H9 (cell line): ENCODE measurements around the gene PJA1. TPM values are rescaled to one million over a fixed set of nuclear protein-coding genes. Genes with fewer than 3 reads are reported as not detected.

ENCODE experiments used
- DNase-seq: peaks from one replicate; pipeline ENCODE4 v3.0.0-alpha.2; 2017
- H2AFZ ChIP-seq: one replicate; pipeline ENCODE4 v1.6.1; 2013; ENCODE audit warnings: mild to moderate bottlenecking, low read length, control low read depth, moderate library complexity
- H2AK5ac ChIP-seq: 2 replicates; pipeline ENCODE4 v1.6.1; 2013; ENCODE audit warnings: low read length, control low read depth, mixed read lengths; ENCODE audit not compliant: insufficient read length
- H2BK120ac ChIP-seq: one replicate; pipeline ENCODE4 v1.6.1; 2013; ENCODE audit warnings: low read depth, mild to moderate bottlenecking, low read length, control low read depth, inconsistent platforms; ENCODE audit not compliant: poor library complexity, severe bottlenecking
- H2BK12ac ChIP-seq: 2 replicates; pipeline ENCODE4 v1.6.1; 2013; ENCODE audit warnings: low read length, control low read depth, mixed read lengths, low read depth; ENCODE audit not compliant: insufficient read length
- H2BK15ac ChIP-seq: 2 replicates; pipeline ENCODE4 v1.6.1; 2013; ENCODE audit warnings: low read depth, low read length, control low read depth
- H2BK20ac ChIP-seq: one replicate; pipeline ENCODE4 v1.6.1; 2013; ENCODE audit warnings: low read depth, mild to moderate bottlenecking, low read length, control low read depth, inconsistent platforms; ENCODE audit not compliant: poor library complexity, severe bottlenecking
- H2BK5ac ChIP-seq: 2 replicates; pipeline ENCODE4 v1.6.1; 2013; ENCODE audit warnings: low read length, control low read depth, mixed read lengths; ENCODE audit not compliant: insufficient read length
- H3K14ac ChIP-seq: 2 replicates; pipeline ENCODE4 v1.6.1; 2013; ENCODE audit warnings: low read length, control low read depth; ENCODE audit not compliant: insufficient read depth
- H3K18ac ChIP-seq: 2 replicates; pipeline ENCODE4 v1.6.1; 2013; ENCODE audit warnings: low read depth, mild to moderate bottlenecking, mixed read lengths, low read length, control low read depth; ENCODE audit not compliant: insufficient read length
- H3K23ac ChIP-seq: 2 replicates; pipeline ENCODE4 v1.6.1; 2013; ENCODE audit warnings: low read length, control low read depth, mixed read lengths, low read depth; ENCODE audit not compliant: insufficient read length
- H3K23me2 ChIP-seq: 2 replicates; pipeline ENCODE4 v1.6.1; 2013; ENCODE audit warnings: low read depth, mild to moderate bottlenecking, mixed read lengths, low read length, control low read depth; ENCODE audit not compliant: insufficient read length, poor library complexity, severe bottlenecking
- H3K27ac ChIP-seq: 2 replicates; pipeline ENCODE4 v1.5.1; 2013; ENCODE audit warnings: low read length, control low read depth, mixed read lengths, low read depth; ENCODE audit not compliant: insufficient read length
- H3K27me3 ChIP-seq: 2 replicates; pipeline ENCODE4 v1.6.1; 2013; ENCODE audit warnings: low read length, control low read depth, inconsistent platforms; ENCODE audit not compliant: insufficient read depth
- H3K4ac ChIP-seq: 2 replicates; pipeline ENCODE4 v1.6.1; 2013; ENCODE audit warnings: low read depth, mild to moderate bottlenecking, control low read depth, inconsistent platforms, low read length, moderate library complexity
- H3K4me1 ChIP-seq: 2 replicates; pipeline ENCODE4 v1.6.1; 2013; ENCODE audit warnings: low read length, control low read depth, inconsistent platforms; ENCODE audit not compliant: insufficient read depth
- H3K4me2 ChIP-seq: 2 replicates; pipeline ENCODE4 v1.6.1; 2013; ENCODE audit warnings: low read length, control low read depth, mixed read lengths; ENCODE audit not compliant: insufficient read length, insufficient read depth
- H3K56ac ChIP-seq: 2 replicates; pipeline ENCODE4 v1.6.1; 2013; ENCODE audit warnings: low read depth, mild to moderate bottlenecking, mixed read lengths, low read length, control low read depth; ENCODE audit not compliant: insufficient read length
- H3K79me1 ChIP-seq: 2 replicates; pipeline ENCODE4 v1.6.1; 2013; ENCODE audit warnings: low read depth, mild to moderate bottlenecking, moderate library complexity, low read length, control low read depth, inconsistent platforms; ENCODE audit not compliant: insufficient read depth, poor library complexity, severe bottlenecking
- H3K79me2 ChIP-seq: 2 replicates; pipeline ENCODE4 v1.6.1; 2013; ENCODE audit warnings: low read length, control low read depth, inconsistent platforms; ENCODE audit not compliant: insufficient read depth
- H3K9ac ChIP-seq: 2 replicates; pipeline ENCODE4 v1.6.1; 2013; ENCODE audit warnings: low read length, control low read depth, mixed read lengths; ENCODE audit not compliant: insufficient read length; ENCODE audit errors: extremely low read depth
- H3K9me3 ChIP-seq: one replicate; pipeline ENCODE4 v1.6.1; 2013; ENCODE audit warnings: low read depth, low read length, inconsistent platforms; ENCODE audit not compliant: control insufficient read depth
- H3T11ph ChIP-seq: one replicate; pipeline ENCODE4 v1.6.1; 2013; ENCODE audit warnings: mild to moderate bottlenecking, low read length, control low read depth, inconsistent platforms
- H4K20me1 ChIP-seq: one replicate; pipeline ENCODE4 v1.6.1; 2013; ENCODE audit not compliant: control insufficient read depth, insufficient read length, insufficient read depth
- H4K5ac ChIP-seq: 2 replicates; pipeline ENCODE4 v1.6.1; 2013; ENCODE audit warnings: low read depth, mild to moderate bottlenecking, mixed read lengths, low read length, control low read depth; ENCODE audit not compliant: insufficient read length
- H4K8ac ChIP-seq: replicated peaks from 2 replicates; pipeline ENCODE4 v1.6.1; 2013; ENCODE audit warnings: low read length, control low read depth, mixed read lengths, low read depth; ENCODE audit not compliant: insufficient read length
- H4K91ac ChIP-seq: 2 replicates; pipeline ENCODE4 v1.6.1; 2013; ENCODE audit warnings: low read depth, mild to moderate bottlenecking, moderate library complexity, mixed read lengths, low read length, control low read depth; ENCODE audit not compliant: insufficient read length
- H3K27ac Mint-ChIP-seq, 3 experiments: 2 replicates in 2 of 3; 3 replicates in 1 of 3; pipeline ENCODE4 v1.8.0; 2020 to 2021; ENCODE audit warnings: mixed read lengths in 3 of 3, mild to moderate bottlenecking in 1 of 3, moderate library complexity in 1 of 3
- H3K27me3 Mint-ChIP-seq: 2 replicates; pipeline ENCODE4 v1.8.0; 2021; ENCODE audit warnings: low read depth, mild to moderate bottlenecking, moderate library complexity, mixed read lengths
- H3K36me3 Mint-ChIP-seq, 3 experiments: 2 replicates in 2 of 3; 3 replicates in 1 of 3; pipeline ENCODE4 v1.8.0; 2020 to 2021; ENCODE audit warnings: low read depth in 3 of 3, mixed read lengths in 3 of 3; ENCODE audit not compliant: insufficient read depth in 1 of 3
- H3K4me1 Mint-ChIP-seq, 2 experiments: 2 replicates each; pipeline ENCODE4 v1.8.0; 2020; ENCODE audit warnings: mixed read lengths in 2 of 2
- H3K4me3 Mint-ChIP-seq, 2 experiments: 2 replicates in 1 of 2; 3 replicates in 1 of 2; pipeline ENCODE4 v1.8.0; 2020 to 2021; ENCODE audit warnings: mild to moderate bottlenecking in 2 of 2, mixed read lengths in 2 of 2, moderate library complexity in 1 of 2
- H3K9me3 Mint-ChIP-seq, 2 experiments: 2 replicates in 1 of 2; 3 replicates in 1 of 2; pipeline ENCODE4 v1.8.0; 2020; ENCODE audit warnings: mild to moderate bottlenecking in 2 of 2, mixed read lengths in 2 of 2, moderate library complexity in 1 of 2
- CTCF ChIP-seq: fragments of 200-600 bp; sonication (generic); conservative IDR thresholded peaks from 3 replicates; pipeline ENCODE4 v1.8.0; 2021; ENCODE audit warnings: antibody characterized with exemption, mild to moderate bottlenecking
- WGBS: extraction: QIAGEN DNeasy Blood & Tissue Kit; methylation state at CpG from one replicate; pipeline ENCODE4 v1.1.7; 2013; ENCODE audit warnings: missing lambda C conversion rate, low lambda C conversion rate, mixed read lengths; ENCODE audit not compliant: insufficient read length; ENCODE audit errors: extremely low coverage; 5-methylcytosine and 5-hydroxymethylcytosine counted together
- total RNA-seq: library from RNA; stranded (reverse); gene quantifications from 2 replicates; pipeline ENCODE4 v1.2.1, GENCODE V29; 2021

PJA1 gene
- total RNA-seq, 1 experiment from 2014 or later: 41.4 TPM

- Histone ChIP-seq H2AFZ (no peak overlapping the region), H3K4ac (no peak overlapping the region), H3K23me2 (no peaks in the 10 kb centered on the region), H3K18ac (no peak overlapping the region), H2BK12ac (no peak overlapping the region), H3K14ac (no peak overlapping the region), H2BK5ac (no peak overlapping the region), H4K8ac (no peak overlapping the region), H3K4me2 (no peak overlapping the region), H4K91ac (no peak overlapping the region), H2BK120ac (no peak overlapping the region), H2BK15ac (no peak overlapping the region), H4K5ac (no peak overlapping the region), H3K56ac (no peak overlapping the region), H2BK20ac (no peak overlapping the region), H3K4me1 (peaks cover 9% of the 10 kb centered on the region; the same call in 1 of the 2 replicates), H3K79me2 (no peaks in the 10 kb centered on the region), H3K9ac (no peak overlapping the region), H4K20me1 (no peaks in the 10 kb centered on the region), H2AK5ac (no peak overlapping the region), H3K9me3 (no peaks in the 10 kb centered on the region), H3T11ph (no peak overlapping the region), H3K23ac (no peak overlapping the region), H3K79me1 (no peaks in the 10 kb centered on the region), H3K27ac (no peak overlapping the region), H3K27me3 (peaks cover 2% of the 10 kb centered on the region; the same call in 1 of the 2 replicates)
- H3K9me3 Mint-ChIP-seq: peaks cover 61 to 70% of the 10 kb centered on the region in 2 experiments
- no peak for TF ChIP-seq CTCF
- no peak for DNase-seq
- peak overlapping the region in 1 of 2 experiments; percentile 5; a peak in 3 of 5 replicates for H3K4me3 Mint-ChIP-seq
- peaks cover 45 to 46% of the 10 kb centered on the region in 2 experiments for H3K4me1 Mint-ChIP-seq
- no CpG with 5 or more reads among the region's 5 CpGs for WGBS
- H3K27ac Mint-ChIP-seq: no peak overlapping the region; a peak in 1 of 7 replicates
- peaks cover 0 to 9% (median 0%) of the 10 kb centered on the region in 3 experiments; a peak in 2 of 7 replicates for H3K36me3 Mint-ChIP-seq
- H3K27me3 Mint-ChIP-seq: peaks cover 53% of the 10 kb centered on the region
These were observed 33.4 kb downstream of the PJA1 start for GRCh38 chrX:69131886-69132285.
